Ishikawa (cell line): ENCODE measurements around the gene OR2W3.

ENCODE experiments used
- CEBPB ChIP-seq: IDR thresholded peaks from 2 replicates; pipeline ENCODE4 v1.6.1; 2012
- CREB1 ChIP-seq: IDR thresholded peaks from 2 replicates; pipeline ENCODE4 v1.6.1; 2012; ENCODE audit warnings: low read depth
- EGR1 ChIP-seq: IDR thresholded peaks from 2 replicates; pipeline ENCODE4 v1.6.1; 2012
- EP300 ChIP-seq: IDR thresholded peaks from 2 replicates; pipeline ENCODE4 v1.6.1; 2012; ENCODE audit warnings: borderline replicate concordance
- FOXM1 ChIP-seq: IDR thresholded peaks from 2 replicates; pipeline ENCODE4 v1.6.1; 2012; ENCODE audit warnings: low read depth, borderline replicate concordance
- NFIC ChIP-seq: IDR thresholded peaks from 2 replicates; pipeline ENCODE4 v1.6.1; 2012
- RAD21 ChIP-seq: IDR thresholded peaks from 2 replicates; pipeline ENCODE4 v1.6.1; 2012; ENCODE audit warnings: low read depth
- TAF1 ChIP-seq: IDR thresholded peaks from 2 replicates; pipeline ENCODE4 v1.6.1; 2012; ENCODE audit warnings: low read depth, mild to moderate bottlenecking
- TCF12 ChIP-seq: IDR thresholded peaks from 2 replicates; pipeline ENCODE4 v1.6.1; 2012; ENCODE audit warnings: low read depth
- TEAD4 ChIP-seq: IDR thresholded peaks from 2 replicates; pipeline ENCODE4 v1.6.1; 2012
- YY1 ChIP-seq: IDR thresholded peaks from 2 replicates; pipeline ENCODE4 v1.6.1; 2012; ENCODE audit warnings: low read depth
- ZBTB7A ChIP-seq: IDR thresholded peaks from 2 replicates; pipeline ENCODE4 v1.6.1; 2012; ENCODE audit warnings: low read depth
- TF ChIP-seq, protein P1 (sequence below): IDR thresholded peaks from 2 replicates; pipeline ENCODE4 v1.6.1; 2012; ENCODE audit warnings: low read depth, mild to moderate bottlenecking
- TF ChIP-seq, protein P2 (sequence below): IDR thresholded peaks from 2 replicates; pipeline ENCODE4 v1.6.1; 2012
- TF ChIP-seq, protein P3 (sequence below): IDR thresholded peaks from 2 replicates; pipeline ENCODE4 v1.6.1; 2012

OR2W3 gene

DNA sequence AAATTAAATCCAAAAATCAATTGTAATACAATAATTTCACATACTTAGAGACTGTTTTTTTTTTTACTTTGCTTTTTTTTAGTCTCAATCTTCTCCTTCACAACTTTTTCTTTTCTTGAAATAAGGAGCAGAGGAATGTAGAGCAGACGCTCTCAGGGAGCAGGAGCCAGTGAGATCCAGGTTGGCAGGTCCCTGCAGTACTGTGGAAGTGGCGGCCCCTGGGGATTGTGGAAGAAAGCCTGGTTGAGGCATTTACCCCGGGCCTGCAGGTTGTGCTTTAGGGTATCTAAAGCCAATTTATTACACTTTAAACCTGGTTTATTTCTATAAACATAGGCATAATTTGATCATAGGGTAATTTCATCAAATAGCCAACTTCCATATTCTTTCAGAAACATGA is 28.6 kb downstream of the OR2W3 start:
- TF ChIP-seq TCF12: no peak
- TF ChIP-seq YY1: no peak
- TF ChIP-seq NFIC: no peak
- TF ChIP-seq, protein P1, sequence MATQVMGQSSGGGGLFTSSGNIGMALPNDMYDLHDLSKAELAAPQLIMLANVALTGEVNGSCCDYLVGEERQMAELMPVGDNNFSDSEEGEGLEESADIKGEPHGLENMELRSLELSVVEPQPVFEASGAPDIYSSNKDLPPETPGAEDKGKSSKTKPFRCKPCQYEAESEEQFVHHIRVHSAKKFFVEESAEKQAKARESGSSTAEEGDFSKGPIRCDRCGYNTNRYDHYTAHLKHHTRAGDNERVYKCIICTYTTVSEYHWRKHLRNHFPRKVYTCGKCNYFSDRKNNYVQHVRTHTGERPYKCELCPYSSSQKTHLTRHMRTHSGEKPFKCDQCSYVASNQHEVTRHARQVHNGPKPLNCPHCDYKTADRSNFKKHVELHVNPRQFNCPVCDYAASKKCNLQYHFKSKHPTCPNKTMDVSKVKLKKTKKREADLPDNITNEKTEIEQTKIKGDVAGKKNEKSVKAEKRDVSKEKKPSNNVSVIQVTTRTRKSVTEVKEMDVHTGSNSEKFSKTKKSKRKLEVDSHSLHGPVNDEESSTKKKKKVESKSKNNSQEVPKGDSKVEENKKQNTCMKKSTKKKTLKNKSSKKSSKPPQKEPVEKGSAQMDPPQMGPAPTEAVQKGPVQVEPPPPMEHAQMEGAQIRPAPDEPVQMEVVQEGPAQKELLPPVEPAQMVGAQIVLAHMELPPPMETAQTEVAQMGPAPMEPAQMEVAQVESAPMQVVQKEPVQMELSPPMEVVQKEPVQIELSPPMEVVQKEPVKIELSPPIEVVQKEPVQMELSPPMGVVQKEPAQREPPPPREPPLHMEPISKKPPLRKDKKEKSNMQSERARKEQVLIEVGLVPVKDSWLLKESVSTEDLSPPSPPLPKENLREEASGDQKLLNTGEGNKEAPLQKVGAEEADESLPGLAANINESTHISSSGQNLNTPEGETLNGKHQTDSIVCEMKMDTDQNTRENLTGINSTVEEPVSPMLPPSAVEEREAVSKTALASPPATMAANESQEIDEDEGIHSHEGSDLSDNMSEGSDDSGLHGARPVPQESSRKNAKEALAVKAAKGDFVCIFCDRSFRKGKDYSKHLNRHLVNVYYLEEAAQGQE: no peak
- TF ChIP-seq, protein P2, sequence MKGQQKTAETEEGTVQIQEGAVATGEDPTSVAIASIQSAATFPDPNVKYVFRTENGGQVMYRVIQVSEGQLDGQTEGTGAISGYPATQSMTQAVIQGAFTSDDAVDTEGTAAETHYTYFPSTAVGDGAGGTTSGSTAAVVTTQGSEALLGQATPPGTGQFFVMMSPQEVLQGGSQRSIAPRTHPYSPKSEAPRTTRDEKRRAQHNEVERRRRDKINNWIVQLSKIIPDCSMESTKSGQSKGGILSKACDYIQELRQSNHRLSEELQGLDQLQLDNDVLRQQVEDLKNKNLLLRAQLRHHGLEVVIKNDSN: no peak
- no peak for TF ChIP-seq EGR1
- TF ChIP-seq ZBTB7A: no peak
- no peak for TF ChIP-seq FOXM1
- TF ChIP-seq RAD21: no peak
- TF ChIP-seq CEBPB: no peak
- no peak for TF ChIP-seq TEAD4
- no peak for TF ChIP-seq TAF1
- no peak for TF ChIP-seq EP300
- TF ChIP-seq, protein P3, sequence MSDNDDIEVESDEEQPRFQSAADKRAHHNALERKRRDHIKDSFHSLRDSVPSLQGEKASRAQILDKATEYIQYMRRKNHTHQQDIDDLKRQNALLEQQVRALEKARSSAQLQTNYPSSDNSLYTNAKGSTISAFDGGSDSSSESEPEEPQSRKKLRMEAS: no peak
- no peak for TF ChIP-seq CREB1

DNA sequence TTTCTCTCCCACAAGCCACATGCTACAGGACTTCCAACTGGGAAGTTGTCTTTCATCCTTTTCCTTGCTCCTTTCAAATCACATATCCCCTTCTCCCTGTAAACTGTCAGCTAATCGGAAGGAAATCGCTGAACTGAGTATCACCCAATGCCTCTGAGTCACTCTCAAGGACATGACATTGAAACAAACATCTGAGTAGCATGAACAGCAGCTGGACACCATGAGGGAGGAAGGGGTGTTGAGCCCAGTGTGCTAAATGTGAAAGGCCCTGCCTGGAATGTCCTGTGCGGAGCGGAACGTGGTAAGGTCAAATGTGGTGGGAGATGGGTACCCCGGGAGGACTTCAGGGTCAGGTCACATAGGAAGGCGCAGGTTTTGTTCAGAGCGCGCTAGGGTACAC is 29.5 kb downstream of the OR2W3 start, which contains the start of gene OR2AJ1:
OR2AJ1 (plus strand) TSS at position 22 of the 400 bp plus-strand sequence. CDS start 8,880 bp downstream, outside the sequence.
- TF ChIP-seq, protein P3: no peak
- no peak for TF ChIP-seq TAF1
- TF ChIP-seq EGR1: no peak
- TF ChIP-seq, protein P2: no peak
- TF ChIP-seq NFIC: no peak
- TF ChIP-seq ZBTB7A: no peak
- TF ChIP-seq, protein P1: no peak
- no peak for TF ChIP-seq CREB1
- TF ChIP-seq YY1: no peak
- no peak for TF ChIP-seq TEAD4
- no peak for TF ChIP-seq RAD21
- no peak for TF ChIP-seq CEBPB
- TF ChIP-seq TCF12: no peak
- no peak for TF ChIP-seq FOXM1
- TF ChIP-seq EP300: no peak

DNA sequence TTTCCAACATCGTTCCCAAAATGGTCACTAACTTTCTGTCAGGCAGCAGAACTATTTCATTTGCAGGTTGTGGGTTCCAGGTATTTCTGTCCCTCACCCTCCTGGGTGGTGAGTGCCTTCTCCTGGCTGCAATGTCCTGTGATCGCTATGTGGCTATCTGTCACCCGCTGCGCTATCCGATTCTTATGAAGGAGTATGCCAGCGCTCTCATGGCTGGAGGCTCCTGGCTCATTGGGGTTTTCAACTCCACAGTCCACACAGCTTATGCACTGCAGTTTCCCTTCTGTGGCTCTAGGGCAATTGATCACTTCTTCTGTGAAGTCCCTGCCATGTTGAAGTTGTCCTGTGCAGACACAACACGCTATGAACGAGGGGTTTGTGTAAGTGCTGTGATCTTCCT is 38.6 kb downstream of the OR2W3 start:
- TF ChIP-seq ZBTB7A: no peak
- no peak for TF ChIP-seq YY1
- no peak for TF ChIP-seq TAF1
- TF ChIP-seq TCF12: no peak
- no peak for TF ChIP-seq EGR1
- TF ChIP-seq EP300: no peak
- TF ChIP-seq FOXM1: no peak
- TF ChIP-seq, protein P2: no peak
- TF ChIP-seq, protein P3: no peak
- no peak for TF ChIP-seq TEAD4
- TF ChIP-seq NFIC: no peak
- TF ChIP-seq, protein P1: no peak
- TF ChIP-seq CEBPB: no peak
- no peak for TF ChIP-seq CREB1
- no peak for TF ChIP-seq RAD21

DNA sequence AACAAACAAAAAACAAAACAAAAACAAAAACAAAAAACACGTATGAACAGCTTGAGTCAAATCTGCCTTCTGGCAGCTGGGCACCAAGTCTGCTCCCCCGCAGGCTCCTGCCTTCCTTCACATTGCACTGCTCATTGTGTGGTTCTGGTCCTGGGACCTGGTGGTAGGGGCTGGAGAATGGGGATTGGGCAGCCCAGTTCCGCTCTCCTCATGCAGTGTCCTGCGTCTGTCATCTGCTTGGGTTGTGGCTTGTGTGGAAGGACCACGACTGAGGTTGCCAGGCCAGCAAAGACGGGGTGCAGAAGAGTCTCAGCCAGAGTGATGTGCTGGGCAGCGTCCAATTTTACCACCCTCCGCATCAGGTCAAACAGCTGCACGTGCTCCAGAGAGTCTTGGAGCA is 40.4 kb downstream of the OR2W3 start:
- TF ChIP-seq TCF12: no peak
- no peak for TF ChIP-seq CEBPB
- TF ChIP-seq TAF1: no peak
- TF ChIP-seq RAD21: no peak
- TF ChIP-seq EP300: no peak
- no peak for TF ChIP-seq YY1
- TF ChIP-seq NFIC: no peak
